NOMO-1 treated with dmso at 0.1 percent for 144 hours (cell line): ENCODE measurements around the gene SMAD1.

ENCODE experiments used
- DNase-seq: peaks from one replicate; lab custom pipeline; 2025; ENCODE audit not compliant: unreplicated experiment; lab: John Stamatoyannopoulos, UW

Gene SMAD1

GRCh38 chr4:145488310-145488709 is 6.7 kb downstream of the SMAD1 start:
- no peak for DNase-seq

GRCh38 chr4:145489556-145489955 is 7.9 kb downstream of the SMAD1 start:
- DNase-seq = no peak

GRCh38 chr4:145490361-145490760 is 8.7 kb downstream of the SMAD1 start:
- DNase-seq = no peak

- DNase-seq = no peak
Measured at GRCh38 chr4:145490796-145491195, 9.1 kb downstream of the SMAD1 start.

GRCh38 chr4:145492376-145492775 is 10.7 kb downstream of the SMAD1 start:
- no peak for DNase-seq

- no peak for DNase-seq
Measured at GRCh38 chr4:145493166-145493565, 11.5 kb downstream of the SMAD1 start.

GRCh38 chr4:145494666-145495270 is 13.1 kb downstream of the SMAD1 start:
- DNase-seq = no peak

- DNase-seq = no peak
Measured at GRCh38 chr4:145496292-145496691, 14.6 kb downstream of the SMAD1 start.

- DNase-seq = no peak
Measured at GRCh38 chr4:145497199-145498149, 15.8 kb downstream of the SMAD1 start.

GRCh38 chr4:145498430-145498829 is 16.8 kb downstream of the SMAD1 start:
- DNase-seq = no peak

GRCh38 chr4:145501051-145501660 is 19.5 kb downstream of the SMAD1 start:
- no peak for DNase-seq

GRCh38 chr4:145502809-145503208 is 21.2 kb downstream of the SMAD1 start:
- DNase-seq = no peak

- no peak for DNase-seq
Measured at GRCh38 chr4:145503486-145504072, 21.9 kb downstream of the SMAD1 start.

- DNase-seq = no peak
Measured at GRCh38 chr4:145505995-145506394, 24.3 kb downstream of the SMAD1 start.

- no peak for DNase-seq
Measured at GRCh38 chr4:145507636-145508035, 26.0 kb downstream of the SMAD1 start.

GRCh38 chr4:145511913-145512522 is 30.4 kb downstream of the SMAD1 start:
- DNase-seq = no peak

GRCh38 chr4:145513020-145513621 is 31.5 kb downstream of the SMAD1 start:
- no peak for DNase-seq

GRCh38 chr4:145520172-145520571 is 38.5 kb downstream of the SMAD1 start:
- DNase-seq = no peak

- no peak for DNase-seq
Measured at GRCh38 chr4:145521282-145521681, 39.6 kb downstream of the SMAD1 start.

GRCh38 chr4:145523117-145523516 is 41.5 kb downstream of the SMAD1 start:
- DNase-seq = no peak

- DNase-seq = no peak
Measured at GRCh38 chr4:145524552-145524951, 42.9 kb downstream of the SMAD1 start.
